ENCODE measurements around the gene TMCC3.

The TMCC3 gene

GRCh38 chr12:94684416-94685142 is 34.2 kb upstream of the TMCC3 start:
- no peak for DNase-seq (ENCODE audit: extremely low read depth, insufficient read length)
- no peak overlapping the region for H3K4me3 ChIP-seq (replicated peaks; ENCODE audit: low read depth, low read length)
- no peak for TF ChIP-seq CTCF (IDR thresholded peaks at IDR 0.05; ENCODE audit: insufficient read depth, low read length, poor library complexity, severe bottlenecking)

GRCh38 chr12:94679554-94680195 is 29.3 kb upstream of the TMCC3 start:
- Histone ChIP-seq H3K4me3 (replicated peaks; ENCODE audit: low read depth, low read length) (no peak overlapping the region), H3K36me3 (ENCODE audit: control insufficient read depth, insufficient read depth, low read length) (peaks cover 4% of the 10 kb centered on the region), H3K27me3 (replicated peaks; ENCODE audit: control insufficient read depth, insufficient read depth, low read length) (no peaks in the 10 kb centered on the region)
- TF ChIP-seq CTCF (IDR thresholded peaks at IDR 0.05; ENCODE audit: insufficient read depth, low read length, poor library complexity, severe bottlenecking): no peak
- no peak for DNase-seq (ENCODE audit: extremely low read depth, insufficient read length)

More at GRCh38 chr12:94684416-94685142, 34.2 kb upstream of the TMCC3 start:
- H3K36me3 ChIP-seq (ENCODE audit: control insufficient read depth, insufficient read depth, low read length): peaks cover 2% of the 10 kb centered on the region
- no peaks in the 10 kb centered on the region for H3K27me3 ChIP-seq (replicated peaks; ENCODE audit: control insufficient read depth, insufficient read depth, low read length)

- no peak for DNase-seq (ENCODE audit: extremely low read depth, insufficient read length)
- no peaks in the 10 kb centered on the region for H3K27me3 ChIP-seq (replicated peaks; ENCODE audit: control insufficient read depth, insufficient read depth, low read length)
- TF ChIP-seq CTCF (IDR thresholded peaks at IDR 0.05; ENCODE audit: insufficient read depth, low read length, poor library complexity, severe bottlenecking): no peak
- no peak overlapping the region for H3K4me3 ChIP-seq (replicated peaks; ENCODE audit: low read depth, low read length)
- H3K36me3 ChIP-seq (ENCODE audit: control insufficient read depth, insufficient read depth, low read length): peaks cover 2% of the 10 kb centered on the region
These were observed 28.5 kb upstream of the TMCC3 start for GRCh38 chr12:94678849-94679248.

- DNase-seq (ENCODE audit: extremely low read depth, insufficient read length): no peak
- Histone ChIP-seq H3K36me3 (ENCODE audit: control insufficient read depth, insufficient read depth, low read length) (peaks cover 4% of the 10 kb centered on the region; the same call in 1 of the 2 replicates), H3K27me3 (replicated peaks; ENCODE audit: control insufficient read depth, insufficient read depth, low read length) (no peaks in the 10 kb centered on the region), H3K4me3 (replicated peaks; ENCODE audit: low read depth, low read length) (no peak overlapping the region)
- no peak for TF ChIP-seq CTCF (IDR thresholded peaks at IDR 0.05; ENCODE audit: insufficient read depth, low read length, poor library complexity, severe bottlenecking)
These were observed 28.0 kb upstream of the TMCC3 start for GRCh38 chr12:94678379-94678778.

- DNase-seq (ENCODE audit: extremely low read depth, insufficient read length): no peak
- no peak overlapping the region for H3K4me3 ChIP-seq (replicated peaks; ENCODE audit: low read depth, low read length)
- H3K36me3 ChIP-seq (ENCODE audit: control insufficient read depth, insufficient read depth, low read length): peaks cover 4% of the 10 kb centered on the region; the same call in 1 of the 2 replicates
- TF ChIP-seq CTCF (IDR thresholded peaks at IDR 0.05; ENCODE audit: insufficient read depth, low read length, poor library complexity, severe bottlenecking): no peak
- no peaks in the 10 kb centered on the region for H3K27me3 ChIP-seq (replicated peaks; ENCODE audit: control insufficient read depth, insufficient read depth, low read length)
These were observed 27.4 kb upstream of the TMCC3 start for GRCh38 chr12:94677778-94678177.
